WTC11 (cell line): Measurements from ENCODE around the gene GIT1. TPM values are rescaled to one million over a fixed set of nuclear protein-coding genes. Genes with fewer than 3 reads are reported as not detected.

Source experiments
- ATAC-seq: fragments of 200-7000 bp; cut with Tn5 transposase; 2 replicates; pipeline ENCODE4 v1.10.0; 2021; ENCODE audit warnings: mild to moderate bottlenecking, moderate library complexity
- CTCF ChIA-PET: fragments of 300-600 bp; sonication (Branson Sonifier 250); formaldehyde crosslinking; loops from one replicate; lab custom pipeline; 2021; ENCODE audit warnings: antibody characterized with exemption; lab: Charles Lee
- POLR2A ChIA-PET: fragments of 350-600 bp; sonication (Branson Sonifier 250); formaldehyde crosslinking; loops from one replicate; lab custom pipeline; 2021; ENCODE audit warnings: antibody characterized with exemption; lab: Charles Lee
- DNase-seq: peaks from one replicate; pipeline ENCODE4 v3.0.0; 2021; ENCODE audit warnings: low spot score
- H3K27ac Mint-ChIP-seq: 2 replicates; pipeline ENCODE4 v1.8.0; 2021; ENCODE audit warnings: mixed read lengths
- H3K27me3 Mint-ChIP-seq: 2 replicates; pipeline ENCODE4 v1.8.0; 2021; ENCODE audit warnings: low read depth, mild to moderate bottlenecking, moderate library complexity, mixed read lengths
- H3K36me3 Mint-ChIP-seq: 2 replicates; pipeline ENCODE4 v1.8.0; 2021; ENCODE audit warnings: mixed read lengths
- H3K4me1 Mint-ChIP-seq: 2 replicates; pipeline ENCODE4 v1.8.0; 2022; ENCODE audit warnings: mixed read lengths
- H3K4me3 Mint-ChIP-seq: 2 replicates; pipeline ENCODE4 v1.8.0; 2021; ENCODE audit warnings: mild to moderate bottlenecking, moderate library complexity, mixed read lengths
- H3K9me3 Mint-ChIP-seq: 2 replicates; pipeline ENCODE4 v1.8.0; 2021; ENCODE audit warnings: mixed read lengths
- ARID4B ChIP-seq: sonication (generic); formaldehyde crosslinking; IDR thresholded peaks from 2 replicates; pipeline ENCODE4 v1.8.0; 2023; ENCODE audit warnings: missing genetic modification reagents, mild to moderate bottlenecking, borderline replicate concordance
- ELF4 ChIP-seq: sonication (generic); formaldehyde crosslinking; IDR thresholded peaks from 2 replicates; pipeline ENCODE4 v1.8.1; 2022; ENCODE audit warnings: low read depth, mild to moderate bottlenecking, moderate library complexity, missing genetic modification reagents
- ERG ChIP-seq: fragments of 250-450 bp; sonication (Bioruptor Pico); IDR thresholded peaks from 2 replicates; pipeline ENCODE4 v1.8.0; 2021; ENCODE audit warnings: mild to moderate bottlenecking
- FOXJ3 ChIP-seq: sonication (generic); formaldehyde crosslinking; IDR thresholded peaks from 2 replicates; pipeline ENCODE4 v1.9.0; 2021; ENCODE audit warnings: missing genetic modification reagents, mild to moderate bottlenecking, borderline replicate concordance
- GABPB1 ChIP-seq: sonication (generic); formaldehyde crosslinking; IDR thresholded peaks from 2 replicates; pipeline ENCODE4 v1.8.1; 2023; ENCODE audit warnings: mild to moderate bottlenecking, missing genetic modification reagents
- SMAD4 ChIP-seq: sonication (generic); formaldehyde crosslinking; IDR thresholded peaks from 2 replicates; pipeline ENCODE4 v1.8.0; 2022; ENCODE audit warnings: mild to moderate bottlenecking, missing genetic modification reagents
- TCF7 ChIP-seq: sonication (generic); formaldehyde crosslinking; IDR thresholded peaks from 2 replicates; pipeline ENCODE4 v1.8.0; 2022; ENCODE audit warnings: mild to moderate bottlenecking, low read depth, missing genetic modification reagents, moderate library complexity
- USF1 ChIP-seq: sonication (generic); formaldehyde crosslinking; IDR thresholded peaks from 2 replicates; pipeline ENCODE4 v1.8.0; 2022; ENCODE audit warnings: mild to moderate bottlenecking, missing genetic modification reagents
- ZBTB43 ChIP-seq: sonication (generic); formaldehyde crosslinking; IDR thresholded peaks from 2 replicates; pipeline ENCODE4 v1.8.1; 2023; ENCODE audit warnings: mild to moderate bottlenecking, missing genetic modification reagents
- ZNF121 ChIP-seq: sonication (generic); formaldehyde crosslinking; IDR thresholded peaks from 2 replicates; pipeline ENCODE4 v1.8.0; 2023; ENCODE audit warnings: missing genetic modification reagents
- ZNF532 ChIP-seq: fragments of 250-450 bp; sonication (Bioruptor Pico); IDR thresholded peaks from 2 replicates; pipeline ENCODE4 v1.9.0; 2021; ENCODE audit warnings: mild to moderate bottlenecking, borderline replicate concordance
- total RNA-seq: library from RNA; stranded (reverse); gene quantifications from 3 replicates; pipeline ENCODE4 v1.2.3, GENCODE V29; 2021

Gene GIT1
- total RNA-seq, 1 experiment from 2014 or later: 66.9 TPM

- peaks cover 34% of the 10 kb centered on the region for H3K36me3 Mint-ChIP-seq
- DNase-seq (no peak), ATAC-seq (no peak)
- POLR2A ChIA-PET: no interaction called here
- peak overlapping the region; percentile 67; the same call in 1 of the 2 replicates for H3K27ac Mint-ChIP-seq
- no peak overlapping the region for H3K4me3 Mint-ChIP-seq
- peaks cover 8% of the 10 kb centered on the region for H3K4me1 Mint-ChIP-seq
- CTCF ChIA-PET: interaction anchor here (0.9 to 7.5 kb wide), 8 partner anchors 14 to 61 kb away, joined by 3 to 72 read pairs (median 4); partner anchors contain the start of gene ANKRD13B
- H3K9me3 Mint-ChIP-seq: no peaks in the 10 kb centered on the region
- TF ChIP-seq FOXJ3 (CRISPR knock-in tag): no peak
- 0 out of 2 replicates have a peak, but pooled peaks have one; percentile 22 for TF ChIP-seq ARID4B
- no peaks in the 10 kb centered on the region for H3K27me3 Mint-ChIP-seq
Observed at GRCh38 chr17:29577385-29578211, 11.8 kb downstream of the GIT1 start.

- ChIA-PET CTCF (interaction anchor here (0.7 to 7.5 kb wide), 8 partner anchors 11 to 62 kb away, joined by 3 to 65 read pairs (median 3); partner anchors contain the start of gene ANKRD13B), POLR2A (no interaction called here)
- ATAC-seq (no peak), DNase-seq (no peak)
- peaks cover 28% of the 10 kb centered on the region for H3K36me3 Mint-ChIP-seq
- H3K4me1 Mint-ChIP-seq: peaks cover 8% of the 10 kb centered on the region
- no peak overlapping the region for H3K4me3 Mint-ChIP-seq
- no peaks in the 10 kb centered on the region for H3K9me3 Mint-ChIP-seq
- no peaks in the 10 kb centered on the region for H3K27me3 Mint-ChIP-seq
- TF ChIP-seq ZNF121 (CRISPR knock-in tag) (no peak), ZNF532 (CRISPR knock-in tag) (no peak), ZBTB43 (CRISPR knock-in tag) (no peak), SMAD4 (CRISPR knock-in tag) (no peak), TCF7 (CRISPR knock-in tag) (no peak)
- no peak overlapping the region for H3K27ac Mint-ChIP-seq
Observed at GRCh38 chr17:29577001-29577370, 12.5 kb downstream of the GIT1 start.

GRCh38 chr17:29576214-29577000, 13.0 kb downstream of the GIT1 start:
- Mint-ChIP-seq H3K4me3 (no peak overlapping the region), H3K27me3 (no peaks in the 10 kb centered on the region), H3K27ac (no peak overlapping the region), H3K36me3 (peaks cover 27% of the 10 kb centered on the region), H3K4me1 (peaks cover 8% of the 10 kb centered on the region), H3K9me3 (no peaks in the 10 kb centered on the region)
- no peak for TF ChIP-seq GABPB1
- no peak for TF ChIP-seq USF1 (CRISPR knock-in tag)
- TF ChIP-seq ELF4 (CRISPR knock-in tag): no peak
- no peak for TF ChIP-seq ERG (CRISPR knock-in tag)
- DNase-seq: no peak
- POLR2A ChIA-PET: interaction anchor here (0.5 kb wide), 1 partner anchor 304 kb away, joined by 5 read pairs; no protein-coding TSS in a partner anchor
- CTCF ChIA-PET: interaction anchor here (0.7 to 7.5 kb wide), 8 partner anchors 11 to 63 kb away, joined by 3 to 65 read pairs (median 3); partner anchors contain the start of gene ANKRD13B
- ATAC-seq: no peak
